NAMALWA (cell line): ENCODE measurements around the gene ASB15.

Experiments
- DNase-seq: peaks from one replicate; pipeline ENCODE4 v3.0.0-alpha.2; 2015; ENCODE audit warnings: low spot score

The ASB15 gene

GRCh38 chr7:123665896-123666295 lies 64.3 kb downstream of the ASB15 start:
- DNase-seq: no peak

- no peak for DNase-seq
Measured at GRCh38 chr7:123666492-123666891, 64.9 kb downstream of the ASB15 start.

GRCh38 chr7:123669485-123669884 lies 67.9 kb downstream of the ASB15 start:
- no peak for DNase-seq

GRCh38 chr7:123673137-123673732 lies 71.6 kb downstream of the ASB15 start:
- DNase-seq: no peak

- DNase-seq: no peak
Measured at GRCh38 chr7:123673752-123674398, 72.3 kb downstream of the ASB15 start.

GRCh38 chr7:123674399-123675180 lies 73.0 kb downstream of the ASB15 start:
- DNase-seq: no peak

- DNase-seq: no peak
Measured at GRCh38 chr7:123675181-123675473, 73.5 kb downstream of the ASB15 start.

GRCh38 chr7:123677061-123677715 lies 75.6 kb downstream of the ASB15 start:
- DNase-seq: no peak

GRCh38 chr7:123679614-123680013 lies 78.0 kb downstream of the ASB15 start:
- no peak for DNase-seq

- no peak for DNase-seq
Measured at GRCh38 chr7:123680580-123680979, 79.0 kb downstream of the ASB15 start.

- DNase-seq: no peak
Measured at GRCh38 chr7:123681561-123681960, 79.9 kb downstream of the ASB15 start.

- peak; percentile 84 for DNase-seq
Measured at GRCh38 chr7:123682690-123683089, 81.1 kb downstream of the ASB15 start.

- DNase-seq: no peak
Measured at GRCh38 chr7:123687161-123687560, 85.5 kb downstream of the ASB15 start.

GRCh38 chr7:123687727-123688126 lies 86.1 kb downstream of the ASB15 start:
- DNase-seq: no peak
